AG04449 (cell line): ENCODE measurements around the gene FAM193B.

Source experiments
- CTCF ChIA-PET: fragments of 350-600 bp; formaldehyde crosslinking; extraction: SDS; loops from one replicate; lab custom pipeline; 2021; ENCODE audit warnings: antibody characterized with exemption; lab: Yijun Ruan, JAX
- POLR2A ChIA-PET: fragments of 400-600, 350-600 bp; formaldehyde crosslinking; extraction: SDS; loops from one replicate; lab custom pipeline; 2020; ENCODE audit warnings: antibody characterized with exemption, inconsistent platforms; lab: Yijun Ruan, JAX
- DNase-seq: peaks from one replicate; pipeline ENCODE4 v3.0.0-alpha.2; 2010; ENCODE audit warnings: low read depth, low spot score
- H3K4me3 ChIP-seq: 2 replicates; pipeline ENCODE4 v1.5.1; 2011; ENCODE audit warnings: low read depth, mild to moderate bottlenecking, control low read depth, low read length
- TF ChIP-seq, protein P1 (sequence below): IDR thresholded peaks from one replicate; pipeline ENCODE4 v1.5.1; 2011; ENCODE audit warnings: mild to moderate bottlenecking, moderate library complexity, low read length, control low read depth, inconsistent platforms; ENCODE audit not compliant: insufficient read depth; ENCODE audit errors: missing control alignments

FAM193B gene

DNA sequence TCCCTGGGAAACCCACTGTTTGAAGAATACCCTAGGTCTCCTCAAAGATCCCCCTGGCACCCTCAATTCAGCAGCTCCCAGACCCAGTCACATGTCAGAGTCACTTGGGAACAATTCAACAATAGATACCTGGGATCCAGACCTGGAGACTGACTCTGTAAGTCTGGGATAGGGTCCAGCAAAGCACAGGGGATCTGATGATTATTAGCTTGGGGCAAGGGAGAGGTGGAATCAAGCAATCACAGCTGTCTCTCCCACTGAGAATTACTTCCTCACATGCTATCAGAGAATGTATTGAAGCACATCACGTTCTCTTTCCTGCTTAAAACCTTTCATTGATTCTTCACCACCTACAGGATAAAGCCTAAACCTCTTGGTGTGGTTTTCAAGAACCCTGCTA is 5.9 kb downstream of the FAM193B start:
- no peak overlapping the region for H3K4me3 ChIP-seq
- DNase-seq = no peak
- ChIA-PET POLR2A (interaction anchor here (1.0 kb wide), 1 partner anchor 11 kb away, joined by 4 read pairs; no protein-coding TSS in a partner anchor), CTCF (interaction anchor here (0.9 to 2.2 kb wide), 7 partner anchors 9 to 78 kb away, joined by 3 to 6 read pairs (median 5); no protein-coding TSS in a partner anchor)
- TF ChIP-seq, protein P1, sequence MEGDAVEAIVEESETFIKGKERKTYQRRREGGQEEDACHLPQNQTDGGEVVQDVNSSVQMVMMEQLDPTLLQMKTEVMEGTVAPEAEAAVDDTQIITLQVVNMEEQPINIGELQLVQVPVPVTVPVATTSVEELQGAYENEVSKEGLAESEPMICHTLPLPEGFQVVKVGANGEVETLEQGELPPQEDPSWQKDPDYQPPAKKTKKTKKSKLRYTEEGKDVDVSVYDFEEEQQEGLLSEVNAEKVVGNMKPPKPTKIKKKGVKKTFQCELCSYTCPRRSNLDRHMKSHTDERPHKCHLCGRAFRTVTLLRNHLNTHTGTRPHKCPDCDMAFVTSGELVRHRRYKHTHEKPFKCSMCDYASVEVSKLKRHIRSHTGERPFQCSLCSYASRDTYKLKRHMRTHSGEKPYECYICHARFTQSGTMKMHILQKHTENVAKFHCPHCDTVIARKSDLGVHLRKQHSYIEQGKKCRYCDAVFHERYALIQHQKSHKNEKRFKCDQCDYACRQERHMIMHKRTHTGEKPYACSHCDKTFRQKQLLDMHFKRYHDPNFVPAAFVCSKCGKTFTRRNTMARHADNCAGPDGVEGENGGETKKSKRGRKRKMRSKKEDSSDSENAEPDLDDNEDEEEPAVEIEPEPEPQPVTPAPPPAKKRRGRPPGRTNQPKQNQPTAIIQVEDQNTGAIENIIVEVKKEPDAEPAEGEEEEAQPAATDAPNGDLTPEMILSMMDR = no peak

DNA sequence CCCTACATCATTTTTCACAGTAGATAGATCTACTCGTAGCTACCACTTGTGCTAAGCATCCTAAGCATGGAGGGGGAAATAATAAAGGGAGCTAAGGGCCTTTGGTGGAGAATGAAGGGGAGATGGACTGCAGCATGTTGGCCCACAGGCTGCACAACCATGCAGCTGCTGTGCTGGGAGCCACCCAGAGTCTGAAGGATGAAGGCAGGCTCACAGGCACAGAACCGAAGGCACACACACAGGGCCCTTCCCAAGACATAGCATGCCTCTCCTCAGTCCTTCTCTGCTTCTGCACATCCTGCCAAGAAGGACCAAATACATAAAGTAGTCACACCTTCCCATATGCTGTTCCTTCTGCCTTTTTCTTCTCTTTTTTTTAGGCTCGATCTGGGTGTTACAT is 6.6 kb downstream of the FAM193B start:
- POLR2A ChIA-PET = interaction anchor here (1.0 to 2.6 kb wide), 3 partner anchors 10 to 53 kb away, joined by 4 to 13 read pairs (median 5); partner anchors contain the start of gene PDLIM7
- TF ChIP-seq, protein P1 = no peak
- no peak overlapping the region for H3K4me3 ChIP-seq
- CTCF ChIA-PET = interaction anchor here (0.9 to 2.2 kb wide), 6 partner anchors 10 to 77 kb away, joined by 4 to 6 read pairs (median 5); no protein-coding TSS in a partner anchor
- no peak for DNase-seq

DNA sequence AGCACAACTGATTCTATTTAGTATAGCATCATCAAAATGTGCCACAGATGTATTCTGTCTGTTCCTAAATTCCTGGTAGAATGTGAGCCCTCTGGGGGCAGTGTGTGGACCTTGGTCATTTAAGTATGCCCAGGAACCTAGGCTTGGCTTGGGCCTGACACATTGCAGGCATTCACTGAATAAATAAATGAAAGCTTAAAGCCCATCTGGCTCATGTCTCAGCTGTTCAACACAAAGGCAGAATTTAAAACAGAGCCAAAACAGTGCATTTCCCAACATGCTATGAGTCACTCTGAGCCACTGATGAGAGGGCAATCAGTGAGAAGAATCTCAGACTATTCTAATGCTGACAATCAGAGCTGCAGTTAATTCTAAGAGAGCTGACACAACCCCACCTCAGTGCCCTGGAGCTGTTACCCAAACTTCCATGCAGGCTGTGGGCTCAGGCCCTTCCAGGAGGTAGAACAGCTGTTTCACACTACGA is 8.1 kb downstream of the FAM193B start:
- no peak overlapping the region for H3K4me3 ChIP-seq
- CTCF ChIA-PET = interaction anchor here (1.1 to 2.7 kb wide), 6 partner anchors 9 to 61 kb away, joined by 3 to 15 read pairs (median 6); partner anchors contain the start of gene TMED9
- POLR2A ChIA-PET = interaction anchor here (1.0 to 2.6 kb wide), 7 partner anchors 9 to 98 kb away, joined by 4 to 29 read pairs (median 13); partner anchors contain the start of genes B4GALT7, DDX41 and PDLIM7
- peak; percentile 94 for DNase-seq
- TF ChIP-seq, protein P1 = peak; percentile 17

DNA sequence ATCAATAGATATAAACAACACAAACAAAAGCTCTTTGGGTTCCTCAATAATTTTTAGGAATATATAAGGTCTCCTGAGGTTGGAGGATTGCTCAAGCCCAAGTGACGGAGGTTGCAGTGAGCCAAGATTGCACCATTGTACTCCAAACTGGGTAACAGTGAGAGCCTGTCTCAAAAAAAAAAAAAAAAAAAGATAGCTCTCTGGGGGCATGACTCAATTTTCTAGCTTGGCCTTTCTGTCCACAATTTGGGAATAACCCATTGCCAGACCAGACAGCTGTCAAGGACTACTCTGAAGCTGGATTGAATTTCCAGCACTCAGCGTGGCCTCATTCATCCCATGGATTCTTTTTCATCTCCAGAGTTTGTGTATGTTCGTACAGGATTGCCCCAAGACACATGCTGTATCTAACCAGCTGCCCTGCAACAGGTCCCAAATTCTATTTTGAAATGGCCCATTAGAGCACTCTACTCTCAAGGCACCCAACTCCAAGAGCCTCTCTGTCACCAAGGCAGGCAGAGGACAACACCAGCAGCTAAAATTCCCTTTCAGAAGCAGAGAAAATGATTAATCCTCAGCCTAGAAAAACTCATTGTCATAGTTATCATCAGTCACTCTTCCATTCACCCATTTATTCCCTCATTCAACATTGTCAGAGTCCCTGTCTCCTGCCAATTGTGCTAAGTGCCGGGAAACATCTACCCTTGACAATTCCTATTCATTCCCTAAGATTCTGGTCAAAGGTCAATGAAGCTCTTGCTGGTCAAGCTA is 8.7 kb downstream of the FAM193B start:
- peak; percentile 56 for DNase-seq
- H3K4me3 ChIP-seq = no peak overlapping the region
- CTCF ChIA-PET = interaction anchor here (1.3 to 2.7 kb wide), 6 partner anchors 8 to 62 kb away, joined by 3 to 15 read pairs (median 6); no protein-coding TSS in a partner anchor
- TF ChIP-seq, protein P1 = no peak
- POLR2A ChIA-PET = interaction anchor here (0.6 to 2.6 kb wide), 7 partner anchors 8 to 54 kb away, joined by 3 to 29 read pairs (median 13); partner anchors contain the start of genes B4GALT7, DDX41 and PDLIM7

DNA sequence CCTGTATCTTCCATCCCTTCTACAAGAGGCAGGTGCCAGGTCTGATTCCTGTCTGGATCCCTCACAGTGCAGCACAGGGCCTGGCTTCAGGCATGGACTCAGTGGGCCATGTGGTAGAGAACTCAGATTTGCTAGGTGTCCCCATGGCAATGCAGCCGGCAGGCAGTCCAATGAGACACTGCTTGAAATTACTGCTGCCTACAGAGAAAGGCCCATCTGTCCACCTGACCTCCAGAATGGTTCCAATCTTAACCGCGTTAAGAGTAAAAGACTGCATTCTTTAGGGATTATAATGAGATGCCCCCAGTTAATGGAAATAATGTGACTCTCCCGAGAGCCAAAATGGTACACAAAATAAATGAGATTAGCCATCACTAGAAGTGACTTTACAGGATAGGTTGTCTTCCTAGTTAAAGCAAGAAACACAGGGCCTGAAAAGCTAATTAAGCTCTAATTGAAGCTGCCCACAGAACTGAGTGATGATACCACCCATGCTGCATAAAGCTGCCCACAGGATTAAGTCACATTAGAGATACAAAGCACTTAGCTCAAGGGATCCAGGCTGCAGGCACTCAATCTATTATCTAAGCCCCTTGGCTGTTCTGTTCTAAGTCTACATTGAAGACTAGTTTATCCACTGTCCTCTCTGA is 11.4 kb downstream of the FAM193B start:
- no peak for DNase-seq
- TF ChIP-seq, protein P1 = no peak
- H3K4me3 ChIP-seq = no peak overlapping the region
- CTCF ChIA-PET = interaction anchor here (0.8 to 1.7 kb wide), 3 partner anchors 10 to 42 kb away, joined by 3 to 6 read pairs (median 5); no protein-coding TSS in a partner anchor
- POLR2A ChIA-PET = no interaction called here

DNA sequence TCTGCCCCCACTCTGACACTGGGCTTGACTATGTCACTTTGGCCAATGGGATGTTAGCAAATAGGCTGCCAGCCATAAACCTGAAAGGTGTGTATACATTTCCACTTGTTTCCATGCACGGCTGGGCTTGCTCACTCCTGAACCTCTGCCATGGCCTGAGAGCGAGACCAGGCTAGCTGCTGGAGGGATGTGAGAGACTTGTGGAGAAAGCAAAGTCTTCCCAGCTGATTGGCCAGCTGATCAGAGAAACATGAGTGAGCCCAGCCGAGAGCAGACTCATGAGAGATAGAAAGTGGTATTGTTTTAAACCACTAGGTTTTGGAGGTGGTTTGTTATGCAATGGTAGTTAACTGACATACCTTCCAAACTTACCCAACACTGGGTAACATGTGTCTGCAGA is 13.9 kb downstream of the FAM193B start:
- ChIA-PET POLR2A (no interaction called here), CTCF (no interaction called here)
- TF ChIP-seq, protein P1 = no peak
- no peak for DNase-seq
- no peak overlapping the region for H3K4me3 ChIP-seq
